ENCODE results near the gene HOXC13. TPM values are rescaled to one million over a fixed set of nuclear protein-coding genes. Genes with fewer than 3 reads are reported as not detected.

HOXC13 gene
- total and polyA plus RNA-seq, 2 of the 13 experiments (the other 11 are each of a cell fraction or from before 2014, with no cell fraction given) = 0.07 TPM; not detected in 1

DNA sequence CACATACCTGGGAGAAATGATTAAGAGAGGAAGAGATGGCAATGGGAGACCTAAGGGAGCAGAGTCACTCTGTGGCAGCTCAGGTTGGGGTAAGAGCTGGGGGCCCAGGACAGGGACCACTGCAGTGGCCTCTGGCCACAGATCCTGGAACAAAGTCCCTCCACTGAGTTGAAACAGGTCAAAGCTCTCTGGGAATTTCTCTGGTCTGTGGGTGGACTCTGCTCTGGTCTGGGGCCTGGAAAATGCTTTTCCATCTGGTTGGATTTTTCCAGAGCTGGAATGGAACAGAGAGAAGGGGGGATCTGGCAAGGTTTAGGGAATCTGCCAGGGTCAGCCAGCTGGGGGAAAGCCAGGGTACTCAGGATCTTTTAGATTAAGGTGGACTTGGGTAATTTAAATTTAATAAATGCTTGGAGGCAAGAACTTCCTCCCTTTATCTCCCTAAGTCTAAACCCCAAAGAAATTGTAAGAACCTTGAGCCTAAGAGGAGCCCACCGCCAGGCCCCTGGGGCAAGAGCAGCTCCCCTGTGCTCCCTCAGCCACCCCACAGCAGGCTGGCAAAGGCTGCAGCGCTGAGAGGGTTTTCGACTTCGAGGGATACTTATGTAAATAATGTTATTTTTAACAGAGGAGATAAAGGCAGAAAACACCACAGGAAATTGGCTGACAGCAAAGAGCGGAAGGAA is 50.1 kb downstream of the HOXC13 start (continued):
- TF ChIP-seq, protein P1, sequence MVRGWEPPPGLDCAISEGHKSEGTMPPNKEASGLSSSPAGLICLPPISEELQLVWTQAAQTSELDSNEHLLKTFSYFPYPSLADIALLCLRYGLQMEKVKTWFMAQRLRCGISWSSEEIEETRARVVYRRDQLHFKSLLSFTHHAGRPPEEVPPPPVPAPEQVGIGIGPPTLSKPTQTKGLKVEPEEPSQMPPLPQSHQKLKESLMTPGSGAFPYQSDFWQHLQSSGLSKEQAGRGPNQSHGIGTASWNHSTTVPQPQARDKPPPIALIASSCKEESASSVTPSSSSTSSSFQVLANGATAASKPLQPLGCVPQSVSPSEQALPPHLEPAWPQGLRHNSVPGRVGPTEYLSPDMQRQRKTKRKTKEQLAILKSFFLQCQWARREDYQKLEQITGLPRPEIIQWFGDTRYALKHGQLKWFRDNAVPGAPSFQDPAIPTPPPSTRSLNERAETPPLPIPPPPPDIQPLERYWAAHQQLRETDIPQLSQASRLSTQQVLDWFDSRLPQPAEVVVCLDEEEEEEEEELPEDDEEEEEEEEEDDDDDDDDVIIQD (CRISPR knock-in tag; IDR thresholded peaks at IDR 0.05; ENCODE audit: low read depth) = no peak
- no peak for TF ChIP-seq ZNF768 (CRISPR knock-in tag; IDR thresholded peaks at IDR 0.05)
- no peak for TF ChIP-seq RORA (CRISPR knock-in tag; IDR thresholded peaks at IDR 0.05)
- no peak for TF ChIP-seq ZNF670 (CRISPR knock-in tag; IDR thresholded peaks at IDR 0.05; ENCODE audit: borderline replicate concordance)
- no peak for TF ChIP-seq KDM4B (CRISPR knock-in tag; IDR thresholded peaks at IDR 0.05)
- TF ChIP-seq, protein P2, sequence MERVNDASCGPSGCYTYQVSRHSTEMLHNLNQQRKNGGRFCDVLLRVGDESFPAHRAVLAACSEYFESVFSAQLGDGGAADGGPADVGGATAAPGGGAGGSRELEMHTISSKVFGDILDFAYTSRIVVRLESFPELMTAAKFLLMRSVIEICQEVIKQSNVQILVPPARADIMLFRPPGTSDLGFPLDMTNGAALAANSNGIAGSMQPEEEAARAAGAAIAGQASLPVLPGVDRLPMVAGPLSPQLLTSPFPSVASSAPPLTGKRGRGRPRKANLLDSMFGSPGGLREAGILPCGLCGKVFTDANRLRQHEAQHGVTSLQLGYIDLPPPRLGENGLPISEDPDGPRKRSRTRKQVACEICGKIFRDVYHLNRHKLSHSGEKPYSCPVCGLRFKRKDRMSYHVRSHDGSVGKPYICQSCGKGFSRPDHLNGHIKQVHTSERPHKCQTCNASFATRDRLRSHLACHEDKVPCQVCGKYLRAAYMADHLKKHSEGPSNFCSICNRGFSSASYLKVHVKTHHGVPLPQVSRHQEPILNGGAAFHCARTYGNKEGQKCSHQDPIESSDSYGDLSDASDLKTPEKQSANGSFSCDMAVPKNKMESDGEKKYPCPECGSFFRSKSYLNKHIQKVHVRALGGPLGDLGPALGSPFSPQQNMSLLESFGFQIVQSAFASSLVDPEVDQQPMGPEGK (CRISPR knock-in tag; IDR thresholded peaks at IDR 0.05) = peak; percentile 44; the same call in 1 of the 2 replicates
- no peak for TF ChIP-seq GLI4 (CRISPR knock-in tag; IDR thresholded peaks at IDR 0.05; ENCODE audit: borderline replicate concordance)
- TF ChIP-seq, protein P3, sequence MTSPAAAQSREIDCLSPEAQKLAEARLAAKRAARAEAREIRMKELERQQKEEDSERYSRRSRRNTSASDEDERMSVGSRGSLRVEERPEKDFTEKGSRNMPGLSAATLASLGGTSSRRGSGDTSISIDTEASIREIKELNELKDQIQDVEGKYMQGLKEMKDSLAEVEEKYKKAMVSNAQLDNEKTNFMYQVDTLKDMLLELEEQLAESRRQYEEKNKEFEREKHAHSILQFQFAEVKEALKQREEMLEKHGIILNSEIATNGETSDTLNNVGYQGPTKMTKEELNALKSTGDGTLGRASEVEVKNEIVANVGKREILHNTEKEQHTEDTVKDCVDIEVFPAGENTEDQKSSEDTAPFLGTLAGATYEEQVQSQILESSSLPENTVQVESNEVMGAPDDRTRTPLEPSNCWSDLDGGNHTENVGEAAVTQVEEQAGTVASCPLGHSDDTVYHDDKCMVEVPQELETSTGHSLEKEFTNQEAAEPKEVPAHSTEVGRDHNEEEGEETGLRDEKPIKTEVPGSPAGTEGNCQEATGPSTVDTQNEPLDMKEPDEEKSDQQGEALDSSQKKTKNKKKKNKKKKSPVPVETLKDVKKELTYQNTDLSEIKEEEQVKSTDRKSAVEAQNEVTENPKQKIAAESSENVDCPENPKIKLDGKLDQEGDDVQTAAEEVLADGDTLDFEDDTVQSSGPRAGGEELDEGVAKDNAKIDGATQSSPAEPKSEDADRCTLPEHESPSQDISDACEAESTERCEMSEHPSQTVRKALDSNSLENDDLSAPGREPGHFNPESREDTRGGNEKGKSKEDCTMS (CRISPR knock-in tag; conservative IDR thresholded peaks at IDR 0.05) = no peak
- no peak for TF ChIP-seq SRY (CRISPR knock-in tag; IDR thresholded peaks at IDR 0.05)
- TF ChIP-seq, protein P4, sequence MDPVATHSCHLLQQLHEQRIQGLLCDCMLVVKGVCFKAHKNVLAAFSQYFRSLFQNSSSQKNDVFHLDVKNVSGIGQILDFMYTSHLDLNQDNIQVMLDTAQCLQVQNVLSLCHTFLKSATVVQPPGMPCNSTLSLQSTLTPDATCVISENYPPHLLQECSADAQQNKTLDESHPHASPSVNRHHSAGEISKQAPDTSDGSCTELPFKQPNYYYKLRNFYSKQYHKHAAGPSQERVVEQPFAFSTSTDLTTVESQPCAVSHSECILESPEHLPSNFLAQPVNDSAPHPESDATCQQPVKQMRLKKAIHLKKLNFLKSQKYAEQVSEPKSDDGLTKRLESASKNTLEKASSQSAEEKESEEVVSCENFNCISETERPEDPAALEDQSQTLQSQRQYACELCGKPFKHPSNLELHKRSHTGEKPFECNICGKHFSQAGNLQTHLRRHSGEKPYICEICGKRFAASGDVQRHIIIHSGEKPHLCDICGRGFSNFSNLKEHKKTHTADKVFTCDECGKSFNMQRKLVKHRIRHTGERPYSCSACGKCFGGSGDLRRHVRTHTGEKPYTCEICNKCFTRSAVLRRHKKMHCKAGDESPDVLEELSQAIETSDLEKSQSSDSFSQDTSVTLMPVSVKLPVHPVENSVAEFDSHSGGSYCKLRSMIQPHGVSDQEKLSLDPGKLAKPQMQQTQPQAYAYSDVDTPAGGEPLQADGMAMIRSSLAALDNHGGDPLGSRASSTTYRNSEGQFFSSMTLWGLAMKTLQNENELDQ (CRISPR knock-in tag; IDR thresholded peaks at IDR 0.05; ENCODE audit: borderline replicate concordance) = no peak
- TF ChIP-seq, protein P5, sequence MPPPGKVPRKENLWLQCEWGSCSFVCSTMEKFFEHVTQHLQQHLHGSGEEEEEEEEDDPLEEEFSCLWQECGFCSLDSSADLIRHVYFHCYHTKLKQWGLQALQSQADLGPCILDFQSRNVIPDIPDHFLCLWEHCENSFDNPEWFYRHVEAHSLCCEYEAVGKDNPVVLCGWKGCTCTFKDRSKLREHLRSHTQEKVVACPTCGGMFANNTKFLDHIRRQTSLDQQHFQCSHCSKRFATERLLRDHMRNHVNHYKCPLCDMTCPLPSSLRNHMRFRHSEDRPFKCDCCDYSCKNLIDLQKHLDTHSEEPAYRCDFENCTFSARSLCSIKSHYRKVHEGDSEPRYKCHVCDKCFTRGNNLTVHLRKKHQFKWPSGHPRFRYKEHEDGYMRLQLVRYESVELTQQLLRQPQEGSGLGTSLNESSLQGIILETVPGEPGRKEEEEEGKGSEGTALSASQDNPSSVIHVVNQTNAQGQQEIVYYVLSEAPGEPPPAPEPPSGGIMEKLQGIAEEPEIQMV (CRISPR knock-in tag; IDR thresholded peaks at IDR 0.05; ENCODE audit: low read depth) = no peak
- TF ChIP-seq NR2F1 (CRISPR knock-in tag; IDR thresholded peaks at IDR 0.05) = peak in 1 of 2 experiments; percentile 15; a peak in 1 of 4 replicates
- TF ChIP-seq ZNF891 (CRISPR knock-in tag; IDR thresholded peaks at IDR 0.05) = no peak

Measured in HepG2 (cell line).